H9 (cell line): ENCODE data around the gene RPRD2. TPM values are rescaled to one million over a fixed set of nuclear protein-coding genes. Genes with fewer than 3 reads are reported as not detected.

ENCODE experiments used
- DNase-seq: peaks from one replicate; pipeline ENCODE4 v3.0.0-alpha.2; 2017
- H2AFZ ChIP-seq: one replicate; pipeline ENCODE4 v1.6.1; 2013; ENCODE audit warnings: mild to moderate bottlenecking, low read length, control low read depth, moderate library complexity
- H2AK5ac ChIP-seq: 2 replicates; pipeline ENCODE4 v1.6.1; 2013; ENCODE audit warnings: low read length, control low read depth, mixed read lengths; ENCODE audit not compliant: insufficient read length
- H2BK120ac ChIP-seq: one replicate; pipeline ENCODE4 v1.6.1; 2013; ENCODE audit warnings: low read depth, mild to moderate bottlenecking, low read length, control low read depth, inconsistent platforms; ENCODE audit not compliant: poor library complexity, severe bottlenecking
- H2BK12ac ChIP-seq: 2 replicates; pipeline ENCODE4 v1.6.1; 2013; ENCODE audit warnings: low read length, control low read depth, mixed read lengths, low read depth; ENCODE audit not compliant: insufficient read length
- H2BK15ac ChIP-seq: 2 replicates; pipeline ENCODE4 v1.6.1; 2013; ENCODE audit warnings: low read depth, low read length, control low read depth
- H2BK20ac ChIP-seq: one replicate; pipeline ENCODE4 v1.6.1; 2013; ENCODE audit warnings: low read depth, mild to moderate bottlenecking, low read length, control low read depth, inconsistent platforms; ENCODE audit not compliant: poor library complexity, severe bottlenecking
- H2BK5ac ChIP-seq: 2 replicates; pipeline ENCODE4 v1.6.1; 2013; ENCODE audit warnings: low read length, control low read depth, mixed read lengths; ENCODE audit not compliant: insufficient read length
- H3K14ac ChIP-seq: 2 replicates; pipeline ENCODE4 v1.6.1; 2013; ENCODE audit warnings: low read length, control low read depth; ENCODE audit not compliant: insufficient read depth
- H3K18ac ChIP-seq: 2 replicates; pipeline ENCODE4 v1.6.1; 2013; ENCODE audit warnings: low read depth, mild to moderate bottlenecking, mixed read lengths, low read length, control low read depth; ENCODE audit not compliant: insufficient read length
- H3K23ac ChIP-seq: 2 replicates; pipeline ENCODE4 v1.6.1; 2013; ENCODE audit warnings: low read length, control low read depth, mixed read lengths, low read depth; ENCODE audit not compliant: insufficient read length
- H3K23me2 ChIP-seq: 2 replicates; pipeline ENCODE4 v1.6.1; 2013; ENCODE audit warnings: low read depth, mild to moderate bottlenecking, mixed read lengths, low read length, control low read depth; ENCODE audit not compliant: insufficient read length, poor library complexity, severe bottlenecking
- H3K27ac ChIP-seq: 2 replicates; pipeline ENCODE4 v1.5.1; 2013; ENCODE audit warnings: low read length, control low read depth, mixed read lengths, low read depth; ENCODE audit not compliant: insufficient read length
- H3K27me3 ChIP-seq: 2 replicates; pipeline ENCODE4 v1.6.1; 2013; ENCODE audit warnings: low read length, control low read depth, inconsistent platforms; ENCODE audit not compliant: insufficient read depth
- H3K4ac ChIP-seq: 2 replicates; pipeline ENCODE4 v1.6.1; 2013; ENCODE audit warnings: low read depth, mild to moderate bottlenecking, control low read depth, inconsistent platforms, low read length, moderate library complexity
- H3K4me1 ChIP-seq: 2 replicates; pipeline ENCODE4 v1.6.1; 2013; ENCODE audit warnings: low read length, control low read depth, inconsistent platforms; ENCODE audit not compliant: insufficient read depth
- H3K4me2 ChIP-seq: 2 replicates; pipeline ENCODE4 v1.6.1; 2013; ENCODE audit warnings: low read length, control low read depth, mixed read lengths; ENCODE audit not compliant: insufficient read length, insufficient read depth
- H3K56ac ChIP-seq: 2 replicates; pipeline ENCODE4 v1.6.1; 2013; ENCODE audit warnings: low read depth, mild to moderate bottlenecking, mixed read lengths, low read length, control low read depth; ENCODE audit not compliant: insufficient read length
- H3K79me1 ChIP-seq: 2 replicates; pipeline ENCODE4 v1.6.1; 2013; ENCODE audit warnings: low read depth, mild to moderate bottlenecking, moderate library complexity, low read length, control low read depth, inconsistent platforms; ENCODE audit not compliant: insufficient read depth, poor library complexity, severe bottlenecking
- H3K79me2 ChIP-seq: 2 replicates; pipeline ENCODE4 v1.6.1; 2013; ENCODE audit warnings: low read length, control low read depth, inconsistent platforms; ENCODE audit not compliant: insufficient read depth
- H3K9ac ChIP-seq: 2 replicates; pipeline ENCODE4 v1.6.1; 2013; ENCODE audit warnings: low read length, control low read depth, mixed read lengths; ENCODE audit not compliant: insufficient read length; ENCODE audit errors: extremely low read depth
- H3K9me3 ChIP-seq: one replicate; pipeline ENCODE4 v1.6.1; 2013; ENCODE audit warnings: low read depth, low read length, inconsistent platforms; ENCODE audit not compliant: control insufficient read depth
- H3T11ph ChIP-seq: one replicate; pipeline ENCODE4 v1.6.1; 2013; ENCODE audit warnings: mild to moderate bottlenecking, low read length, control low read depth, inconsistent platforms
- H4K20me1 ChIP-seq: one replicate; pipeline ENCODE4 v1.6.1; 2013; ENCODE audit not compliant: control insufficient read depth, insufficient read length, insufficient read depth
- H4K5ac ChIP-seq: 2 replicates; pipeline ENCODE4 v1.6.1; 2013; ENCODE audit warnings: low read depth, mild to moderate bottlenecking, mixed read lengths, low read length, control low read depth; ENCODE audit not compliant: insufficient read length
- H4K8ac ChIP-seq: replicated peaks from 2 replicates; pipeline ENCODE4 v1.6.1; 2013; ENCODE audit warnings: low read length, control low read depth, mixed read lengths, low read depth; ENCODE audit not compliant: insufficient read length
- H4K91ac ChIP-seq: 2 replicates; pipeline ENCODE4 v1.6.1; 2013; ENCODE audit warnings: low read depth, mild to moderate bottlenecking, moderate library complexity, mixed read lengths, low read length, control low read depth; ENCODE audit not compliant: insufficient read length
- H3K27ac Mint-ChIP-seq, 3 experiments: 2 replicates in 2 of 3; 3 replicates in 1 of 3; pipeline ENCODE4 v1.8.0; 2020 to 2021; ENCODE audit warnings: mixed read lengths in 3 of 3, mild to moderate bottlenecking in 1 of 3, moderate library complexity in 1 of 3
- H3K27me3 Mint-ChIP-seq: 2 replicates; pipeline ENCODE4 v1.8.0; 2021; ENCODE audit warnings: low read depth, mild to moderate bottlenecking, moderate library complexity, mixed read lengths
- H3K36me3 Mint-ChIP-seq, 3 experiments: 2 replicates in 2 of 3; 3 replicates in 1 of 3; pipeline ENCODE4 v1.8.0; 2020 to 2021; ENCODE audit warnings: low read depth in 3 of 3, mixed read lengths in 3 of 3; ENCODE audit not compliant: insufficient read depth in 1 of 3
- H3K4me1 Mint-ChIP-seq, 2 experiments: 2 replicates each; pipeline ENCODE4 v1.8.0; 2020; ENCODE audit warnings: mixed read lengths in 2 of 2
- H3K4me3 Mint-ChIP-seq, 2 experiments: 2 replicates in 1 of 2; 3 replicates in 1 of 2; pipeline ENCODE4 v1.8.0; 2020 to 2021; ENCODE audit warnings: mild to moderate bottlenecking in 2 of 2, mixed read lengths in 2 of 2, moderate library complexity in 1 of 2
- H3K9me3 Mint-ChIP-seq, 2 experiments: 2 replicates in 1 of 2; 3 replicates in 1 of 2; pipeline ENCODE4 v1.8.0; 2020; ENCODE audit warnings: mild to moderate bottlenecking in 2 of 2, mixed read lengths in 2 of 2, moderate library complexity in 1 of 2
- CTCF ChIP-seq: fragments of 200-600 bp; sonication (generic); conservative IDR thresholded peaks from 3 replicates; pipeline ENCODE4 v1.8.0; 2021; ENCODE audit warnings: antibody characterized with exemption, mild to moderate bottlenecking
- WGBS: extraction: QIAGEN DNeasy Blood & Tissue Kit; methylation state at CpG from one replicate; pipeline ENCODE4 v1.1.7; 2013; ENCODE audit warnings: missing lambda C conversion rate, low lambda C conversion rate, mixed read lengths; ENCODE audit not compliant: insufficient read length; ENCODE audit errors: extremely low coverage; 5-methylcytosine and 5-hydroxymethylcytosine counted together
- total RNA-seq: library from RNA; stranded (reverse); gene quantifications from 2 replicates; pipeline ENCODE4 v1.2.1, GENCODE V29; 2021

The RPRD2 gene
- total RNA-seq, 1 experiment from 2014 or later = 39.0 TPM

- H2AFZ ChIP-seq = no peak overlapping the region
- Mint-ChIP-seq H3K9me3 (no peaks in the 10 kb centered on the region), H3K4me1 (peaks cover 4 to 5% of the 10 kb centered on the region in 2 experiments; a peak in 2 of 4 replicates), H3K36me3 (peaks cover 12 to 32% (median 31%) of the 10 kb centered on the region in 3 experiments; a peak in 6 of 7 replicates), H3K27ac (peak overlapping the region; percentile 94 to 99 (median 99)), H3K4me3 (peak overlapping the region; percentile 99 to 100), H3K27me3 (no peaks in the 10 kb centered on the region)
- no peak overlapping the region for H3K18ac ChIP-seq
- no peak overlapping the region for H3T11ph ChIP-seq
- H3K14ac ChIP-seq = peak overlapping the region; percentile 28; the same call in 1 of the 2 replicates
- H3K27me3 ChIP-seq = no peaks in the 10 kb centered on the region
- H2BK15ac ChIP-seq = no peak overlapping the region
- no peak overlapping the region for H4K91ac ChIP-seq
- H3K23ac ChIP-seq = no peak overlapping the region
- H3K27ac ChIP-seq = peak overlapping the region; percentile 1
- H3K9ac ChIP-seq = peak overlapping the region; percentile 81
- no peak for DNase-seq
- H3K9me3 ChIP-seq = no peaks in the 10 kb centered on the region
- H3K23me2 ChIP-seq = no peaks in the 10 kb centered on the region
- no peak overlapping the region for H3K56ac ChIP-seq
- H4K8ac ChIP-seq = no peak overlapping the region
- no peak overlapping the region for H2AK5ac ChIP-seq
- no peak for TF ChIP-seq CTCF
- no peak overlapping the region; the same call in 1 of the 2 replicates for H3K4ac ChIP-seq
- H3K79me1 ChIP-seq = no peaks in the 10 kb centered on the region
- no peak overlapping the region for H4K5ac ChIP-seq
- WGBS = no CpG with 5 or more reads among the region's 9 CpGs
- no peak overlapping the region for H2BK12ac ChIP-seq
- peaks cover 13% of the 10 kb centered on the region; the same call in 1 of the 2 replicates for H3K79me2 ChIP-seq
- H4K20me1 ChIP-seq = no peaks in the 10 kb centered on the region
- no peak overlapping the region for H2BK5ac ChIP-seq
- H3K4me1 ChIP-seq = no peaks in the 10 kb centered on the region
- H2BK20ac ChIP-seq = no peak overlapping the region
- no peak overlapping the region for H2BK120ac ChIP-seq
- peak overlapping the region; percentile 48 for H3K4me2 ChIP-seq
These were observed 42.2 kb upstream of the RPRD2 start for GRCh38 chr1:150321826-150322166.
